Ishikawa (cell line): ENCODE measurements around the gene FAM25G.
"Not testable (repeated sequence)": the region's sequence is repeated elsewhere in the genome, so short reads cannot be mapped to it uniquely, and the experiment has no call there.

Experiments used
- MAX ChIP-seq: IDR thresholded peaks from 2 replicates; pipeline ENCODE4 v1.6.1; 2012
- NFIC ChIP-seq: IDR thresholded peaks from 2 replicates; pipeline ENCODE4 v1.6.1; 2012
- RAD21 ChIP-seq: IDR thresholded peaks from 2 replicates; pipeline ENCODE4 v1.6.1; 2012; ENCODE audit warnings: low read depth
- REST ChIP-seq: IDR thresholded peaks from 2 replicates; pipeline ENCODE4 v1.6.1; 2012; ENCODE audit warnings: low read depth, mild to moderate bottlenecking
- YY1 ChIP-seq: IDR thresholded peaks from 2 replicates; pipeline ENCODE4 v1.6.1; 2012; ENCODE audit warnings: low read depth

GRCh38 chr10:47491600-47491999 is at the start of gene FAM25G:
- TF ChIP-seq YY1, REST, RAD21, NFIC, MAX: not testable (repeated sequence)
